H9 (cell line): ENCODE measurements around the gene CYB561D1. TPM values are rescaled to one million over a fixed set of nuclear protein-coding genes. Genes with fewer than 3 reads are reported as not detected.

ENCODE experiments used
- DNase-seq: peaks from one replicate; pipeline ENCODE4 v3.0.0-alpha.2; 2017
- H2AFZ ChIP-seq: one replicate; pipeline ENCODE4 v1.6.1; 2013; ENCODE audit warnings: mild to moderate bottlenecking, low read length, control low read depth, moderate library complexity
- H2AK5ac ChIP-seq: 2 replicates; pipeline ENCODE4 v1.6.1; 2013; ENCODE audit warnings: low read length, control low read depth, mixed read lengths; ENCODE audit not compliant: insufficient read length
- H2BK120ac ChIP-seq: one replicate; pipeline ENCODE4 v1.6.1; 2013; ENCODE audit warnings: low read depth, mild to moderate bottlenecking, low read length, control low read depth, inconsistent platforms; ENCODE audit not compliant: poor library complexity, severe bottlenecking
- H2BK12ac ChIP-seq: 2 replicates; pipeline ENCODE4 v1.6.1; 2013; ENCODE audit warnings: low read length, control low read depth, mixed read lengths, low read depth; ENCODE audit not compliant: insufficient read length
- H2BK15ac ChIP-seq: 2 replicates; pipeline ENCODE4 v1.6.1; 2013; ENCODE audit warnings: low read depth, low read length, control low read depth
- H2BK20ac ChIP-seq: one replicate; pipeline ENCODE4 v1.6.1; 2013; ENCODE audit warnings: low read depth, mild to moderate bottlenecking, low read length, control low read depth, inconsistent platforms; ENCODE audit not compliant: poor library complexity, severe bottlenecking
- H2BK5ac ChIP-seq: 2 replicates; pipeline ENCODE4 v1.6.1; 2013; ENCODE audit warnings: low read length, control low read depth, mixed read lengths; ENCODE audit not compliant: insufficient read length
- H3K14ac ChIP-seq: 2 replicates; pipeline ENCODE4 v1.6.1; 2013; ENCODE audit warnings: low read length, control low read depth; ENCODE audit not compliant: insufficient read depth
- H3K18ac ChIP-seq: 2 replicates; pipeline ENCODE4 v1.6.1; 2013; ENCODE audit warnings: low read depth, mild to moderate bottlenecking, mixed read lengths, low read length, control low read depth; ENCODE audit not compliant: insufficient read length
- H3K23ac ChIP-seq: 2 replicates; pipeline ENCODE4 v1.6.1; 2013; ENCODE audit warnings: low read length, control low read depth, mixed read lengths, low read depth; ENCODE audit not compliant: insufficient read length
- H3K23me2 ChIP-seq: 2 replicates; pipeline ENCODE4 v1.6.1; 2013; ENCODE audit warnings: low read depth, mild to moderate bottlenecking, mixed read lengths, low read length, control low read depth; ENCODE audit not compliant: insufficient read length, poor library complexity, severe bottlenecking
- H3K27ac ChIP-seq: 2 replicates; pipeline ENCODE4 v1.5.1; 2013; ENCODE audit warnings: low read length, control low read depth, mixed read lengths, low read depth; ENCODE audit not compliant: insufficient read length
- H3K27me3 ChIP-seq: 2 replicates; pipeline ENCODE4 v1.6.1; 2013; ENCODE audit warnings: low read length, control low read depth, inconsistent platforms; ENCODE audit not compliant: insufficient read depth
- H3K4ac ChIP-seq: 2 replicates; pipeline ENCODE4 v1.6.1; 2013; ENCODE audit warnings: low read depth, mild to moderate bottlenecking, control low read depth, inconsistent platforms, low read length, moderate library complexity
- H3K4me1 ChIP-seq: 2 replicates; pipeline ENCODE4 v1.6.1; 2013; ENCODE audit warnings: low read length, control low read depth, inconsistent platforms; ENCODE audit not compliant: insufficient read depth
- H3K4me2 ChIP-seq: 2 replicates; pipeline ENCODE4 v1.6.1; 2013; ENCODE audit warnings: low read length, control low read depth, mixed read lengths; ENCODE audit not compliant: insufficient read length, insufficient read depth
- H3K56ac ChIP-seq: 2 replicates; pipeline ENCODE4 v1.6.1; 2013; ENCODE audit warnings: low read depth, mild to moderate bottlenecking, mixed read lengths, low read length, control low read depth; ENCODE audit not compliant: insufficient read length
- H3K79me1 ChIP-seq: 2 replicates; pipeline ENCODE4 v1.6.1; 2013; ENCODE audit warnings: low read depth, mild to moderate bottlenecking, moderate library complexity, low read length, control low read depth, inconsistent platforms; ENCODE audit not compliant: insufficient read depth, poor library complexity, severe bottlenecking
- H3K79me2 ChIP-seq: 2 replicates; pipeline ENCODE4 v1.6.1; 2013; ENCODE audit warnings: low read length, control low read depth, inconsistent platforms; ENCODE audit not compliant: insufficient read depth
- H3K9ac ChIP-seq: 2 replicates; pipeline ENCODE4 v1.6.1; 2013; ENCODE audit warnings: low read length, control low read depth, mixed read lengths; ENCODE audit not compliant: insufficient read length; ENCODE audit errors: extremely low read depth
- H3K9me3 ChIP-seq: one replicate; pipeline ENCODE4 v1.6.1; 2013; ENCODE audit warnings: low read depth, low read length, inconsistent platforms; ENCODE audit not compliant: control insufficient read depth
- H3T11ph ChIP-seq: one replicate; pipeline ENCODE4 v1.6.1; 2013; ENCODE audit warnings: mild to moderate bottlenecking, low read length, control low read depth, inconsistent platforms
- H4K20me1 ChIP-seq: one replicate; pipeline ENCODE4 v1.6.1; 2013; ENCODE audit not compliant: control insufficient read depth, insufficient read length, insufficient read depth
- H4K5ac ChIP-seq: 2 replicates; pipeline ENCODE4 v1.6.1; 2013; ENCODE audit warnings: low read depth, mild to moderate bottlenecking, mixed read lengths, low read length, control low read depth; ENCODE audit not compliant: insufficient read length
- H4K8ac ChIP-seq: replicated peaks from 2 replicates; pipeline ENCODE4 v1.6.1; 2013; ENCODE audit warnings: low read length, control low read depth, mixed read lengths, low read depth; ENCODE audit not compliant: insufficient read length
- H4K91ac ChIP-seq: 2 replicates; pipeline ENCODE4 v1.6.1; 2013; ENCODE audit warnings: low read depth, mild to moderate bottlenecking, moderate library complexity, mixed read lengths, low read length, control low read depth; ENCODE audit not compliant: insufficient read length
- H3K27ac Mint-ChIP-seq, 3 experiments: 2 replicates in 2 of 3; 3 replicates in 1 of 3; pipeline ENCODE4 v1.8.0; 2020 to 2021; ENCODE audit warnings: mixed read lengths in 3 of 3, mild to moderate bottlenecking in 1 of 3, moderate library complexity in 1 of 3
- H3K27me3 Mint-ChIP-seq: 2 replicates; pipeline ENCODE4 v1.8.0; 2021; ENCODE audit warnings: low read depth, mild to moderate bottlenecking, moderate library complexity, mixed read lengths
- H3K36me3 Mint-ChIP-seq, 3 experiments: 2 replicates in 2 of 3; 3 replicates in 1 of 3; pipeline ENCODE4 v1.8.0; 2020 to 2021; ENCODE audit warnings: low read depth in 3 of 3, mixed read lengths in 3 of 3; ENCODE audit not compliant: insufficient read depth in 1 of 3
- H3K4me1 Mint-ChIP-seq, 2 experiments: 2 replicates each; pipeline ENCODE4 v1.8.0; 2020; ENCODE audit warnings: mixed read lengths in 2 of 2
- H3K4me3 Mint-ChIP-seq, 2 experiments: 2 replicates in 1 of 2; 3 replicates in 1 of 2; pipeline ENCODE4 v1.8.0; 2020 to 2021; ENCODE audit warnings: mild to moderate bottlenecking in 2 of 2, mixed read lengths in 2 of 2, moderate library complexity in 1 of 2
- H3K9me3 Mint-ChIP-seq, 2 experiments: 2 replicates in 1 of 2; 3 replicates in 1 of 2; pipeline ENCODE4 v1.8.0; 2020; ENCODE audit warnings: mild to moderate bottlenecking in 2 of 2, mixed read lengths in 2 of 2, moderate library complexity in 1 of 2
- WGBS: extraction: QIAGEN DNeasy Blood & Tissue Kit; methylation state at CpG from one replicate; pipeline ENCODE4 v1.1.7; 2013; ENCODE audit warnings: missing lambda C conversion rate, low lambda C conversion rate, mixed read lengths; ENCODE audit not compliant: insufficient read length; ENCODE audit errors: extremely low coverage; 5-methylcytosine and 5-hydroxymethylcytosine counted together
- total RNA-seq: library from RNA; stranded (reverse); gene quantifications from 2 replicates; pipeline ENCODE4 v1.2.1, GENCODE V29; 2021
- TF ChIP-seq, protein P1 (sequence below): fragments of 200-600 bp; sonication (generic); conservative IDR thresholded peaks from 3 replicates; pipeline ENCODE4 v1.8.0; 2021; ENCODE audit warnings: antibody characterized with exemption, mild to moderate bottlenecking

Gene CYB561D1
- total RNA-seq, 1 experiment from 2014 or later: 6.5 TPM

DNA sequence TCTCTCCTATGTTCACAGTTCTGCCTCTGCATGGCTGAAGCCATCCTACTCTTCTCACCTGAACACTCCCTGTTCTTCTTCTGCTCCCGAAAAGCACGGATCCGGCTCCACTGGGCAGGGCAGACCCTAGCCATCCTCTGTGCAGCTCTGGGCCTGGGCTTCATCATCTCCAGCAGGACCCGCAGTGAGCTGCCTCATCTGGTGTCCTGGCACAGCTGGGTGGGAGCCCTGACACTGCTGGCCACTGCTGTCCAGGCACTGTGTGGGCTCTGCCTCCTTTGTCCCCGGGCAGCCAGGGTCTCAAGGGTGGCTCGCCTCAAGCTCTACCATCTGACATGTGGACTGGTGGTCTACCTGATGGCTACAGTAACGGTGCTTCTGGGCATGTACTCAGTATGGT lies 1.8 kb downstream of the CYB561D1 start:
- Histone ChIP-seq H3K27ac (no peak overlapping the region), H2BK12ac (no peak overlapping the region), H2BK5ac (no peak overlapping the region), H3K14ac (no peak overlapping the region), H3K27me3 (no peaks in the 10 kb centered on the region), H3K4me1 (peaks cover 2% of the 10 kb centered on the region; the same call in 1 of the 2 replicates), H3K4ac (no peak overlapping the region), H3K9me3 (no peaks in the 10 kb centered on the region), H3K23me2 (no peaks in the 10 kb centered on the region), H4K20me1 (no peaks in the 10 kb centered on the region), H2BK20ac (no peak overlapping the region), H2BK120ac (no peak overlapping the region), H3K79me2 (no peaks in the 10 kb centered on the region), H3K56ac (no peak overlapping the region), H3K79me1 (no peaks in the 10 kb centered on the region), H4K8ac (no peak overlapping the region), H4K91ac (no peak overlapping the region), H3K23ac (no peak overlapping the region), H3K18ac (no peak overlapping the region), H3K4me2 (no peak overlapping the region), H4K5ac (no peak overlapping the region), H3T11ph (no peak overlapping the region), H2BK15ac (no peak overlapping the region), H2AK5ac (no peak overlapping the region), H2AFZ (no peak overlapping the region), H3K9ac (no peak overlapping the region)
- WGBS: no CpG with 5 or more reads among the region's 7 CpGs
- Mint-ChIP-seq H3K27me3 (no peaks in the 10 kb centered on the region), H3K9me3 (no peaks in the 10 kb centered on the region), H3K27ac (no peak overlapping the region), H3K36me3 (peaks cover 0 to 18% (median 2%) of the 10 kb centered on the region in 3 experiments; a peak in 5 of 7 replicates), H3K4me1 (peaks cover 20 to 21% of the 10 kb centered on the region in 2 experiments), H3K4me3 (peak overlapping the region in 1 of 2 experiments; percentile 93; a peak in 3 of 5 replicates)
- no peak for DNase-seq
- TF ChIP-seq, protein P1, sequence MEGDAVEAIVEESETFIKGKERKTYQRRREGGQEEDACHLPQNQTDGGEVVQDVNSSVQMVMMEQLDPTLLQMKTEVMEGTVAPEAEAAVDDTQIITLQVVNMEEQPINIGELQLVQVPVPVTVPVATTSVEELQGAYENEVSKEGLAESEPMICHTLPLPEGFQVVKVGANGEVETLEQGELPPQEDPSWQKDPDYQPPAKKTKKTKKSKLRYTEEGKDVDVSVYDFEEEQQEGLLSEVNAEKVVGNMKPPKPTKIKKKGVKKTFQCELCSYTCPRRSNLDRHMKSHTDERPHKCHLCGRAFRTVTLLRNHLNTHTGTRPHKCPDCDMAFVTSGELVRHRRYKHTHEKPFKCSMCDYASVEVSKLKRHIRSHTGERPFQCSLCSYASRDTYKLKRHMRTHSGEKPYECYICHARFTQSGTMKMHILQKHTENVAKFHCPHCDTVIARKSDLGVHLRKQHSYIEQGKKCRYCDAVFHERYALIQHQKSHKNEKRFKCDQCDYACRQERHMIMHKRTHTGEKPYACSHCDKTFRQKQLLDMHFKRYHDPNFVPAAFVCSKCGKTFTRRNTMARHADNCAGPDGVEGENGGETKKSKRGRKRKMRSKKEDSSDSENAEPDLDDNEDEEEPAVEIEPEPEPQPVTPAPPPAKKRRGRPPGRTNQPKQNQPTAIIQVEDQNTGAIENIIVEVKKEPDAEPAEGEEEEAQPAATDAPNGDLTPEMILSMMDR: no peak
